H9 (cell line): ENCODE measurements around the gene DTD1. TPM values are rescaled to one million over a fixed set of nuclear protein-coding genes. Genes with fewer than 3 reads are reported as not detected.

Experiments used
- DNase-seq: peaks from one replicate; pipeline ENCODE4 v3.0.0-alpha.2; 2017
- H2AFZ ChIP-seq: one replicate; pipeline ENCODE4 v1.6.1; 2013; ENCODE audit warnings: mild to moderate bottlenecking, low read length, control low read depth, moderate library complexity
- H2AK5ac ChIP-seq: 2 replicates; pipeline ENCODE4 v1.6.1; 2013; ENCODE audit warnings: low read length, control low read depth, mixed read lengths; ENCODE audit not compliant: insufficient read length
- H2BK120ac ChIP-seq: one replicate; pipeline ENCODE4 v1.6.1; 2013; ENCODE audit warnings: low read depth, mild to moderate bottlenecking, low read length, control low read depth, inconsistent platforms; ENCODE audit not compliant: poor library complexity, severe bottlenecking
- H2BK12ac ChIP-seq: 2 replicates; pipeline ENCODE4 v1.6.1; 2013; ENCODE audit warnings: low read length, control low read depth, mixed read lengths, low read depth; ENCODE audit not compliant: insufficient read length
- H2BK15ac ChIP-seq: 2 replicates; pipeline ENCODE4 v1.6.1; 2013; ENCODE audit warnings: low read depth, low read length, control low read depth
- H2BK20ac ChIP-seq: one replicate; pipeline ENCODE4 v1.6.1; 2013; ENCODE audit warnings: low read depth, mild to moderate bottlenecking, low read length, control low read depth, inconsistent platforms; ENCODE audit not compliant: poor library complexity, severe bottlenecking
- H2BK5ac ChIP-seq: 2 replicates; pipeline ENCODE4 v1.6.1; 2013; ENCODE audit warnings: low read length, control low read depth, mixed read lengths; ENCODE audit not compliant: insufficient read length
- H3K14ac ChIP-seq: 2 replicates; pipeline ENCODE4 v1.6.1; 2013; ENCODE audit warnings: low read length, control low read depth; ENCODE audit not compliant: insufficient read depth
- H3K18ac ChIP-seq: 2 replicates; pipeline ENCODE4 v1.6.1; 2013; ENCODE audit warnings: low read depth, mild to moderate bottlenecking, mixed read lengths, low read length, control low read depth; ENCODE audit not compliant: insufficient read length
- H3K23ac ChIP-seq: 2 replicates; pipeline ENCODE4 v1.6.1; 2013; ENCODE audit warnings: low read length, control low read depth, mixed read lengths, low read depth; ENCODE audit not compliant: insufficient read length
- H3K23me2 ChIP-seq: 2 replicates; pipeline ENCODE4 v1.6.1; 2013; ENCODE audit warnings: low read depth, mild to moderate bottlenecking, mixed read lengths, low read length, control low read depth; ENCODE audit not compliant: insufficient read length, poor library complexity, severe bottlenecking
- H3K27ac ChIP-seq: 2 replicates; pipeline ENCODE4 v1.5.1; 2013; ENCODE audit warnings: low read length, control low read depth, mixed read lengths, low read depth; ENCODE audit not compliant: insufficient read length
- H3K27me3 ChIP-seq: 2 replicates; pipeline ENCODE4 v1.6.1; 2013; ENCODE audit warnings: low read length, control low read depth, inconsistent platforms; ENCODE audit not compliant: insufficient read depth
- H3K4ac ChIP-seq: 2 replicates; pipeline ENCODE4 v1.6.1; 2013; ENCODE audit warnings: low read depth, mild to moderate bottlenecking, control low read depth, inconsistent platforms, low read length, moderate library complexity
- H3K4me1 ChIP-seq: 2 replicates; pipeline ENCODE4 v1.6.1; 2013; ENCODE audit warnings: low read length, control low read depth, inconsistent platforms; ENCODE audit not compliant: insufficient read depth
- H3K4me2 ChIP-seq: 2 replicates; pipeline ENCODE4 v1.6.1; 2013; ENCODE audit warnings: low read length, control low read depth, mixed read lengths; ENCODE audit not compliant: insufficient read length, insufficient read depth
- H3K56ac ChIP-seq: 2 replicates; pipeline ENCODE4 v1.6.1; 2013; ENCODE audit warnings: low read depth, mild to moderate bottlenecking, mixed read lengths, low read length, control low read depth; ENCODE audit not compliant: insufficient read length
- H3K79me1 ChIP-seq: 2 replicates; pipeline ENCODE4 v1.6.1; 2013; ENCODE audit warnings: low read depth, mild to moderate bottlenecking, moderate library complexity, low read length, control low read depth, inconsistent platforms; ENCODE audit not compliant: insufficient read depth, poor library complexity, severe bottlenecking
- H3K79me2 ChIP-seq: 2 replicates; pipeline ENCODE4 v1.6.1; 2013; ENCODE audit warnings: low read length, control low read depth, inconsistent platforms; ENCODE audit not compliant: insufficient read depth
- H3K9ac ChIP-seq: 2 replicates; pipeline ENCODE4 v1.6.1; 2013; ENCODE audit warnings: low read length, control low read depth, mixed read lengths; ENCODE audit not compliant: insufficient read length; ENCODE audit errors: extremely low read depth
- H3K9me3 ChIP-seq: one replicate; pipeline ENCODE4 v1.6.1; 2013; ENCODE audit warnings: low read depth, low read length, inconsistent platforms; ENCODE audit not compliant: control insufficient read depth
- H3T11ph ChIP-seq: one replicate; pipeline ENCODE4 v1.6.1; 2013; ENCODE audit warnings: mild to moderate bottlenecking, low read length, control low read depth, inconsistent platforms
- H4K20me1 ChIP-seq: one replicate; pipeline ENCODE4 v1.6.1; 2013; ENCODE audit not compliant: control insufficient read depth, insufficient read length, insufficient read depth
- H4K5ac ChIP-seq: 2 replicates; pipeline ENCODE4 v1.6.1; 2013; ENCODE audit warnings: low read depth, mild to moderate bottlenecking, mixed read lengths, low read length, control low read depth; ENCODE audit not compliant: insufficient read length
- H4K8ac ChIP-seq: replicated peaks from 2 replicates; pipeline ENCODE4 v1.6.1; 2013; ENCODE audit warnings: low read length, control low read depth, mixed read lengths, low read depth; ENCODE audit not compliant: insufficient read length
- H4K91ac ChIP-seq: 2 replicates; pipeline ENCODE4 v1.6.1; 2013; ENCODE audit warnings: low read depth, mild to moderate bottlenecking, moderate library complexity, mixed read lengths, low read length, control low read depth; ENCODE audit not compliant: insufficient read length
- H3K27ac Mint-ChIP-seq, 3 experiments: 2 replicates in 2 of 3; 3 replicates in 1 of 3; pipeline ENCODE4 v1.8.0; 2020 to 2021; ENCODE audit warnings: mixed read lengths in 3 of 3, mild to moderate bottlenecking in 1 of 3, moderate library complexity in 1 of 3
- H3K27me3 Mint-ChIP-seq: 2 replicates; pipeline ENCODE4 v1.8.0; 2021; ENCODE audit warnings: low read depth, mild to moderate bottlenecking, moderate library complexity, mixed read lengths
- H3K36me3 Mint-ChIP-seq, 3 experiments: 2 replicates in 2 of 3; 3 replicates in 1 of 3; pipeline ENCODE4 v1.8.0; 2020 to 2021; ENCODE audit warnings: low read depth in 3 of 3, mixed read lengths in 3 of 3; ENCODE audit not compliant: insufficient read depth in 1 of 3
- H3K4me1 Mint-ChIP-seq, 2 experiments: 2 replicates each; pipeline ENCODE4 v1.8.0; 2020; ENCODE audit warnings: mixed read lengths in 2 of 2
- H3K4me3 Mint-ChIP-seq, 2 experiments: 2 replicates in 1 of 2; 3 replicates in 1 of 2; pipeline ENCODE4 v1.8.0; 2020 to 2021; ENCODE audit warnings: mild to moderate bottlenecking in 2 of 2, mixed read lengths in 2 of 2, moderate library complexity in 1 of 2
- H3K9me3 Mint-ChIP-seq, 2 experiments: 2 replicates in 1 of 2; 3 replicates in 1 of 2; pipeline ENCODE4 v1.8.0; 2020; ENCODE audit warnings: mild to moderate bottlenecking in 2 of 2, mixed read lengths in 2 of 2, moderate library complexity in 1 of 2
- WGBS: extraction: QIAGEN DNeasy Blood & Tissue Kit; methylation state at CpG from one replicate; pipeline ENCODE4 v1.1.7; 2013; ENCODE audit warnings: missing lambda C conversion rate, low lambda C conversion rate, mixed read lengths; ENCODE audit not compliant: insufficient read length; ENCODE audit errors: extremely low coverage; 5-methylcytosine and 5-hydroxymethylcytosine counted together
- total RNA-seq: library from RNA; stranded (reverse); gene quantifications from 2 replicates; pipeline ENCODE4 v1.2.1, GENCODE V29; 2021
- TF ChIP-seq, protein P1 (sequence below): fragments of 200-600 bp; sonication (generic); conservative IDR thresholded peaks from 3 replicates; pipeline ENCODE4 v1.8.0; 2021; ENCODE audit warnings: antibody characterized with exemption, mild to moderate bottlenecking

DTD1 gene
- total RNA-seq, 1 experiment from 2014 or later: 62.0 TPM

DNA sequence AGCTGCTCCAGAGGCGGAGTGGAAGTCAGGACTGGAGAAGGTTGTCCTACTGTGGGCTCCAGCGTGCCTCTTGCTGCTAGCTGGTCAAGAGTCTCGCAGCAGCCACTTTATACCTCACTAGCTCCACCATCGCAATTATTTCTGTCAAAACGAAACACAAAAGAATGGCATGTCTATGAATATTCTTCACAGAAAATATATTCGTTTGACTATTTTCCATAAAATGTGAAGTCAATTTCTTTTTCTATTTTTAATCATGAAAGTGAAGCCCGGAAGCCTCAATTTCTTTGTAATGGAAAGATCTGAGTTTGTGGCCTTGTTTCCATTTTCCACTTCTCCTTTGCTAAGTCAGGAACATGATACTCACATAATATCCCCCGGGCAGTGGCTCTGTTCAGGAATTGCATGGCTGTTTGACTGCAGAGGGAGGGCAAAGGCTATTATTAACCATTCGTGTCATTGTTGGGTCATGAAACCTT lies 51.7 kb downstream of the DTD1 start:
- Histone ChIP-seq H3K4ac (no peak overlapping the region), H2AFZ (no peak overlapping the region), H3K9ac (no peak overlapping the region), H4K5ac (no peak overlapping the region), H3K14ac (no peak overlapping the region), H3K23me2 (no peaks in the 10 kb centered on the region), H3K79me1 (no peaks in the 10 kb centered on the region), H3T11ph (no peak overlapping the region), H3K27me3 (no peaks in the 10 kb centered on the region), H3K18ac (no peak overlapping the region), H2AK5ac (no peak overlapping the region), H3K4me1 (no peaks in the 10 kb centered on the region), H3K27ac (no peak overlapping the region), H3K23ac (no peak overlapping the region), H2BK5ac (no peak overlapping the region), H3K56ac (no peak overlapping the region), H3K4me2 (no peak overlapping the region), H3K79me2 (no peaks in the 10 kb centered on the region), H4K20me1 (no peaks in the 10 kb centered on the region), H2BK12ac (no peak overlapping the region), H3K9me3 (no peaks in the 10 kb centered on the region), H2BK120ac (no peak overlapping the region), H4K8ac (no peak overlapping the region), H4K91ac (no peak overlapping the region), H2BK15ac (no peak overlapping the region), H2BK20ac (no peak overlapping the region)
- Mint-ChIP-seq H3K27ac (no peak overlapping the region), H3K36me3 (peaks cover 0 to 8% (median 0%) of the 10 kb centered on the region in 3 experiments; a peak in 2 of 7 replicates), H3K4me3 (no peak overlapping the region), H3K4me1 (peaks cover 0 to 1% of the 10 kb centered on the region in 2 experiments; a peak in 3 of 4 replicates), H3K27me3 (no peaks in the 10 kb centered on the region), H3K9me3 (no peaks in the 10 kb centered on the region)
- TF ChIP-seq, protein P1, sequence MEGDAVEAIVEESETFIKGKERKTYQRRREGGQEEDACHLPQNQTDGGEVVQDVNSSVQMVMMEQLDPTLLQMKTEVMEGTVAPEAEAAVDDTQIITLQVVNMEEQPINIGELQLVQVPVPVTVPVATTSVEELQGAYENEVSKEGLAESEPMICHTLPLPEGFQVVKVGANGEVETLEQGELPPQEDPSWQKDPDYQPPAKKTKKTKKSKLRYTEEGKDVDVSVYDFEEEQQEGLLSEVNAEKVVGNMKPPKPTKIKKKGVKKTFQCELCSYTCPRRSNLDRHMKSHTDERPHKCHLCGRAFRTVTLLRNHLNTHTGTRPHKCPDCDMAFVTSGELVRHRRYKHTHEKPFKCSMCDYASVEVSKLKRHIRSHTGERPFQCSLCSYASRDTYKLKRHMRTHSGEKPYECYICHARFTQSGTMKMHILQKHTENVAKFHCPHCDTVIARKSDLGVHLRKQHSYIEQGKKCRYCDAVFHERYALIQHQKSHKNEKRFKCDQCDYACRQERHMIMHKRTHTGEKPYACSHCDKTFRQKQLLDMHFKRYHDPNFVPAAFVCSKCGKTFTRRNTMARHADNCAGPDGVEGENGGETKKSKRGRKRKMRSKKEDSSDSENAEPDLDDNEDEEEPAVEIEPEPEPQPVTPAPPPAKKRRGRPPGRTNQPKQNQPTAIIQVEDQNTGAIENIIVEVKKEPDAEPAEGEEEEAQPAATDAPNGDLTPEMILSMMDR: no peak
- DNase-seq: no peak
- no CpG with 5 or more reads among the region's 9 CpGs for WGBS
